Thoracic aorta (tissue), 2 donors: ENCODE results near the gene LIPT2. TPM values are rescaled to one million over a fixed set of nuclear protein-coding genes. Genes with fewer than 3 reads are reported as not detected.

ENCODE experiments used
- ATAC-seq: fragments of 150-250 bp; one replicate; pipeline ENCODE4 v1.8.0; 2017; ENCODE audit warnings: low read depth; ENCODE audit not compliant: insufficient number of reproducible peaks, low FRiP score
- DNase-seq: peaks from one replicate; pipeline ENCODE4 v3.0.0-alpha.2; 2020; ENCODE audit warnings: low spot score
- H3K27ac ChIP-seq, 2 donors: fragments of 200-600 bp; sonication (generic); 1 replicate in 1 of 2; 2 replicates in 1 of 2; pipeline ENCODE4 v1.5.1; 2016; ENCODE audit warnings: mild to moderate bottlenecking in 2 of 2, moderate library complexity in 2 of 2
- H3K27me3 ChIP-seq: fragments of 200-600 bp; sonication (generic); replicated peaks from 2 replicates; pipeline ENCODE4 v1.6.0; 2016; ENCODE audit warnings: mild to moderate bottlenecking; ENCODE audit not compliant: insufficient read depth
- H3K36me3 ChIP-seq: fragments of 200-600 bp; sonication (generic); one replicate; pipeline ENCODE4 v1.5.1; 2016
- H3K4me1 ChIP-seq, 2 donors: fragments of 200-600 bp; sonication (generic); 1 replicate in 1 of 2; 2 replicates in 1 of 2; pipeline versions ENCODE4 v1.5.1 to v1.6.0; 2016; ENCODE audit warnings: low read depth in 2 of 2, mild to moderate bottlenecking in 1 of 2; ENCODE audit not compliant: control insufficient read depth in 1 of 2
- H3K4me3 ChIP-seq: fragments of 200-600 bp; sonication (generic); 2 replicates; pipeline ENCODE4 v1.5.1; 2016; ENCODE audit warnings: mild to moderate bottlenecking
- H3K9me3 ChIP-seq: fragments of 200-600 bp; sonication (generic); 2 replicates; pipeline ENCODE4 v1.5.1; 2016
- CTCF ChIP-seq: fragments of 200-600 bp; sonication (generic); IDR thresholded peaks from one replicate; pipeline ENCODE4 v1.5.1; 2019; ENCODE audit warnings: antibody characterized with exemption
- total RNA-seq, 2 donors: library from RNA; depleted of rRNA; stranded (reverse); fragments of >200 nt; gene quantifications; one replicate each; pipeline versions ENCODE4 v1.1.0 to v1.2.3, GENCODE V29; 2016

LIPT2 gene
- total RNA-seq, 2 donors from 2014 or later = 1.4 to 12.9 TPM

GRCh38 chr11:74473382-74474173 is 19.9 kb downstream of the LIPT2 start:
- no peaks in the 10 kb centered on the region for H3K27me3 ChIP-seq
- H3K4me3 ChIP-seq = no peak overlapping the region
- H3K9me3 ChIP-seq = no peaks in the 10 kb centered on the region
- no peak for TF ChIP-seq CTCF
- ATAC-seq (no peak), DNase-seq (no peak)
- H3K36me3 ChIP-seq = no peaks in the 10 kb centered on the region
- H3K4me1 ChIP-seq = peaks cover 0 to 5% of the 10 kb centered on the region in 2 donors
- H3K27ac ChIP-seq = no peak overlapping the region

- no peaks in the 10 kb centered on the region for H3K27me3 ChIP-seq
- no peak overlapping the region for H3K4me3 ChIP-seq
- no peaks in the 10 kb centered on the region for H3K9me3 ChIP-seq
- no peak for TF ChIP-seq CTCF
- no peak for ATAC-seq
- H3K36me3 ChIP-seq = no peaks in the 10 kb centered on the region
- DNase-seq = no peak
- H3K4me1 ChIP-seq = peaks cover 3 to 16% of the 10 kb centered on the region in 2 donors
- no peak overlapping the region for H3K27ac ChIP-seq
These were observed 21.7 kb downstream of the LIPT2 start for GRCh38 chr11:74471668-74472429.

GRCh38 chr11:74471037-74471436 is 22.5 kb downstream of the LIPT2 start:
- Histone ChIP-seq H3K4me3 (no peak overlapping the region), H3K4me1 (peaks cover 3 to 18% of the 10 kb centered on the region in 2 donors), H3K9me3 (no peaks in the 10 kb centered on the region), H3K27ac (no peak overlapping the region), H3K36me3 (no peaks in the 10 kb centered on the region), H3K27me3 (no peaks in the 10 kb centered on the region)
- ATAC-seq (no peak), DNase-seq (no peak)
- no peak for TF ChIP-seq CTCF

GRCh38 chr11:74470526-74470925 is 23.0 kb downstream of the LIPT2 start:
- no peak overlapping the region for H3K27ac ChIP-seq
- H3K27me3 ChIP-seq = no peaks in the 10 kb centered on the region
- H3K36me3 ChIP-seq = no peaks in the 10 kb centered on the region
- H3K9me3 ChIP-seq = no peaks in the 10 kb centered on the region
- DNase-seq (no peak), ATAC-seq (no peak)
- no peak for TF ChIP-seq CTCF
- no peak overlapping the region for H3K4me3 ChIP-seq
- peaks cover 3 to 18% of the 10 kb centered on the region in 2 donors for H3K4me1 ChIP-seq

- no peak for TF ChIP-seq CTCF
- Histone ChIP-seq H3K4me1 (peaks cover 3 to 18% of the 10 kb centered on the region in 2 donors), H3K27me3 (no peaks in the 10 kb centered on the region), H3K36me3 (no peaks in the 10 kb centered on the region), H3K4me3 (no peak overlapping the region), H3K27ac (no peak overlapping the region), H3K9me3 (no peaks in the 10 kb centered on the region)
- ATAC-seq = no peak
- DNase-seq = no peak
These were observed 24.6 kb downstream of the LIPT2 start for GRCh38 chr11:74468936-74469335.
